ENCODE measurements around the gene WASL.

DNA sequence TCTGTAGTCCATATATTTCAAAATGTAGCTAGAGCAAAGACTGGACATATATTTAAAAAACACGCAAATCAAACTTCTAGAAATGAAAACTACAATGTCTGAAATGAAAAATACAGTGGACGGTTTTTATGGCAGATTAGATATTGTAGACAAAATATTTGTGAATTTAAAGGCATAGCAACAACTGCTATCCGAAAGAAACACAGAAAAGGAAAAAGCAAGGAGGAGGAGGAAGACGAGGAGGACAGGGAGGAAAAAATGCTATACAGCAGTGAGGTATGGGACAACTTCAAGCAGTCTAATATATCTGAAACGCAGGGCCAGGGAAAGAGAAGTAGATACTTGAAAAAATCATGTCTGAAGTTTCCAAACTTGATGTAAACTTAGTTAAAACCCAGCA, 13.3 kb downstream of the WASL start:
- TF ChIP-seq, protein P1, sequence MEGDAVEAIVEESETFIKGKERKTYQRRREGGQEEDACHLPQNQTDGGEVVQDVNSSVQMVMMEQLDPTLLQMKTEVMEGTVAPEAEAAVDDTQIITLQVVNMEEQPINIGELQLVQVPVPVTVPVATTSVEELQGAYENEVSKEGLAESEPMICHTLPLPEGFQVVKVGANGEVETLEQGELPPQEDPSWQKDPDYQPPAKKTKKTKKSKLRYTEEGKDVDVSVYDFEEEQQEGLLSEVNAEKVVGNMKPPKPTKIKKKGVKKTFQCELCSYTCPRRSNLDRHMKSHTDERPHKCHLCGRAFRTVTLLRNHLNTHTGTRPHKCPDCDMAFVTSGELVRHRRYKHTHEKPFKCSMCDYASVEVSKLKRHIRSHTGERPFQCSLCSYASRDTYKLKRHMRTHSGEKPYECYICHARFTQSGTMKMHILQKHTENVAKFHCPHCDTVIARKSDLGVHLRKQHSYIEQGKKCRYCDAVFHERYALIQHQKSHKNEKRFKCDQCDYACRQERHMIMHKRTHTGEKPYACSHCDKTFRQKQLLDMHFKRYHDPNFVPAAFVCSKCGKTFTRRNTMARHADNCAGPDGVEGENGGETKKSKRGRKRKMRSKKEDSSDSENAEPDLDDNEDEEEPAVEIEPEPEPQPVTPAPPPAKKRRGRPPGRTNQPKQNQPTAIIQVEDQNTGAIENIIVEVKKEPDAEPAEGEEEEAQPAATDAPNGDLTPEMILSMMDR (IDR thresholded peaks at IDR 0.05) = no peak
- TF ChIP-seq POLR2AphosphoS5 (IDR thresholded peaks at IDR 0.05) = no peak
- TF ChIP-seq EP300 (IDR thresholded peaks at IDR 0.05) = no peak
